Cardiac fibroblast (primary cell): Measurements from ENCODE around the gene ZFP30.

Experiments
- DNase-seq, 2 donors: peaks; one replicate each; pipeline versions ENCODE4 v3.0.0 to v3.0.0-alpha.2; 2010; ENCODE audit warnings: low read depth in 2 of 2
- H3K4me3 ChIP-seq, 2 donors: replicated peaks in 1 of 2; 1 replicate in 1 of 2; 2 replicates in 1 of 2; pipeline ENCODE4 v1.5.1; 2011; ENCODE audit warnings: low read depth in 2 of 2, low read length in 2 of 2, mild to moderate bottlenecking in 2 of 2, moderate library complexity in 1 of 2
- TF ChIP-seq, protein P1 (sequence below): IDR thresholded peaks from one replicate; pipeline ENCODE4 v1.5.1; 2011; ENCODE audit warnings: low read depth, mild to moderate bottlenecking, low read length, inconsistent platforms

ZFP30 gene

DNA sequence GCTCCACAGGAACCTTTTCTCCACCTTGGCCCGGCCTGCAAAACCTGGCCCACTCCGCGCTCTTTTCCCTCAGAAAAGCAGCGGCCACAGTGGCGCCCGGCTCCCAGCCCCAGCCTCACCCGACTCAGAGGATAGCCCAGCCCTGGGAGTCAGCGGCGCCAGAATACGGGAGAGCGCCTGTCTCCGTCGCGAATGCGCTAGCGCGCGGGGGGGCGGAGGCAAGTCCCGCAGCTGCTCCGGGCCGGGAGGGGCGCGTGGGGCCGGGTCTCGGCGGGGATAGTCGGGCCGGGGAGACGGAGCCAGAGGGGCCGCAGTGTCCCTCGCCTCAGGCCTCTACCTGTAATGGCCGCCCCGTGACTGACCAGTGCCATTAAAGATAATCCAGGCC, at the start of gene ZFP30:
ZFP30 (minus strand) TSS at position 165 of the 388 bp plus-strand sequence. CDS start 7,643 bp downstream, outside the sequence.
- TF ChIP-seq, protein P1, sequence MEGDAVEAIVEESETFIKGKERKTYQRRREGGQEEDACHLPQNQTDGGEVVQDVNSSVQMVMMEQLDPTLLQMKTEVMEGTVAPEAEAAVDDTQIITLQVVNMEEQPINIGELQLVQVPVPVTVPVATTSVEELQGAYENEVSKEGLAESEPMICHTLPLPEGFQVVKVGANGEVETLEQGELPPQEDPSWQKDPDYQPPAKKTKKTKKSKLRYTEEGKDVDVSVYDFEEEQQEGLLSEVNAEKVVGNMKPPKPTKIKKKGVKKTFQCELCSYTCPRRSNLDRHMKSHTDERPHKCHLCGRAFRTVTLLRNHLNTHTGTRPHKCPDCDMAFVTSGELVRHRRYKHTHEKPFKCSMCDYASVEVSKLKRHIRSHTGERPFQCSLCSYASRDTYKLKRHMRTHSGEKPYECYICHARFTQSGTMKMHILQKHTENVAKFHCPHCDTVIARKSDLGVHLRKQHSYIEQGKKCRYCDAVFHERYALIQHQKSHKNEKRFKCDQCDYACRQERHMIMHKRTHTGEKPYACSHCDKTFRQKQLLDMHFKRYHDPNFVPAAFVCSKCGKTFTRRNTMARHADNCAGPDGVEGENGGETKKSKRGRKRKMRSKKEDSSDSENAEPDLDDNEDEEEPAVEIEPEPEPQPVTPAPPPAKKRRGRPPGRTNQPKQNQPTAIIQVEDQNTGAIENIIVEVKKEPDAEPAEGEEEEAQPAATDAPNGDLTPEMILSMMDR: no peak
- peak within 1 kb of the TSS; percentile 77 to 83 for H3K4me3 ChIP-seq
- peak; percentile 84 to 90 for DNase-seq

DNA sequence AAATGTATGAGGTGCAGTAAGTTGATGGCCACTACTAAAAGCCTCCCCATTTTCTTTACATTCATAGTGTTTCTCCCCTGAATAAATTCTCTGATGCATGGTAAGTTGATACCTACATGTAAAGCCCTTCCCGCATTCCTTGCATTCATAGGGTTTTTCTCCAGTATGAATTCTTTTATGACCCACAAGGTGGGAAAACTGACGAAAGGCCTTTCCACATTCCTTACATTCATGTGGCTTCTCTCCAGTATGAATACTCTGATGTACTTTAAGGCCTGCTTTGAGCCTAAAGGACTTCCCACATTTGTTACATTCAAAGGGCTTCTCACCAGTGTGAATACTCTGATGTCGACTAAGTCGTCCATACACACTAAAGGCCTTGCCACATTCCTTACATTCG, 43.8 kb upstream of the ZFP30 start:
- TF ChIP-seq, protein P1: no peak
- DNase-seq: peak in 1 of 2 donors; percentile 1
- no peak overlapping the region for H3K4me3 ChIP-seq

DNA sequence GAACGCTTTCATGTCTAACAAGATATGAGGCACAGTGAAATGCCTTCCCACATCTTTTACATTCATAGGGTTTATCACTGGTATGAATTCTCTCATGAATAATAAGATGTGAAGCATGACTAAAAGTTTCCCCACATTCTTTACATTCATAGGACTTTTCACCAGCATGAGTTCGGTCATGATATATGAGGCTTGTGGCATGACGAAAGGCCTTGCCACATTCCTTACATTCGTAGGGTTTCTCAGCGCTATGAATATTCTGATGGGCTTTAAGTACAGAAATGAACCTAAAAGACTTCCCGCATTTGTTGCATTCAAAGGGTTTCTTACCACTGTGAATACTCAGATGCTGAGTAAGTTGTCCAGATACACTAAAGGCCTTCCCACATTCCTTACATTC, 43.0 kb upstream of the ZFP30 start:
- H3K4me3 ChIP-seq: no peak overlapping the region
- DNase-seq: peak in 1 of 2 donors; percentile 5
- TF ChIP-seq, protein P1: no peak

DNA sequence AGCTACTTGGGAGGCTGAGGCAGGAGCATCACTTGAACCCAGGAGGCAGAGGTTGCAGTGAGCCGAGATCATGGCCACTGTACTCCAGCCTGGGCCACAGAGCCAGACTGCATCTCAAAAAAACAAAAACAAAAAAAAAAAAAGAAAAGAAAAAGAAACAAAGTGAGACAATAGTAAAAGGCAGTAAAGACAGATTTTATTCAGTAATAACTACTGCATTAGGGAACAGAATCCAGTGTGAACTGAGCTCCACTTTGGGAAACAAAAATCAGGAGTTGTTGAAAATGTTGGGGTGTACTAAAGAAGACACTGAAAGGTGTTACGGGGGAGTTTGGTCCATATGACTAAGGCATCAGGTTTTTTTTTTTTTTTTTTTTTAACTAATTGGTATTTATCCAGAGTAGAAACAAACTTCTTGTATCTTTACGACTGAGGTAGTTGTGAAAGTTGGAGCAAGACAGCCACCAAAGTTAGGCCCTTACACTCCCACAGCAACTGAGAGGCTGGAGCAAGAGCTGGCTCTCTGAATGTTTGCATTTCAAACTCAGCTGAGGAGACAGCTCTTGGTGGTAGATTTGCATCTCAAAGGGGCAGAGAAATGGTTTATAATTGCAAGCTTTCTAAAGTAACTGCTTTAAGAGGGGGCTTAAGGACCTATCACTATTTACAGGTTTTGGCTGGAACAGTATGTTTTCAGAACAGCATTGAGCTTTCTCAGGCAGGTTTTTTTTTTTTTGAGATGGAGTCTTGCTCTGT, 40.1 kb upstream of the ZFP30 start:
- TF ChIP-seq, protein P1: no peak
- no peak for DNase-seq
- no peak overlapping the region for H3K4me3 ChIP-seq

DNA sequence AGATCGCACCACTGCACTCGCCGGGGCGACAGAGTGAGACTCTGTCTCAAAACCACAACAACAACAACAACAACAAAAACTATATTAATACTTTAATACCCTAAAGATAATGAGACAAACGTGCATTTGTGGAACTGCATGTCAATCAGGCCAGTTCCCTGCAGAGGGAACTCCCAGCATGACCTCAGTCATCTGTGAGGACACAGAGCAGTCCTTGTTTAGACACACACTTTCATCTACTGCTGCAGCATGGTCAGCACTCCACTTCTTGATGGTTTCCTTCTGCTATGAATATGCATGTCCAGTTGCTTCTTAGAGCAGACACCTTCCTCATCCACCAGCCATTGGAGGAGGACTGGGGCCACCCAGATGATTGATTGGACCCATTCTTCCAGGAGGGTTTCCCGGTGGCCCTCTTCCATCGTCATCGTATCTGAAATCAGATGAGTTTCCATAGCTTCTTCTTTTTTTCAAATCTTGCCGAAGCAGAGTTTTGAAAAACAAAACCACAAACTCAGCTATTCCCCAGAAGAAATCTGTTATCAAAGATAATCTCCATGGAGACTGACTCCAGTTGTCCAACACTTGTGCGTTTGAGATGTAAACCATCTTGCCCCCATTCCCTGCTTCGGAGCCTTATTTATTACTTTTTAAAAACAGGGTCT, 37.8 kb upstream of the ZFP30 start:
- no peak for DNase-seq
- TF ChIP-seq, protein P1: no peak
- H3K4me3 ChIP-seq: no peak overlapping the region

DNA sequence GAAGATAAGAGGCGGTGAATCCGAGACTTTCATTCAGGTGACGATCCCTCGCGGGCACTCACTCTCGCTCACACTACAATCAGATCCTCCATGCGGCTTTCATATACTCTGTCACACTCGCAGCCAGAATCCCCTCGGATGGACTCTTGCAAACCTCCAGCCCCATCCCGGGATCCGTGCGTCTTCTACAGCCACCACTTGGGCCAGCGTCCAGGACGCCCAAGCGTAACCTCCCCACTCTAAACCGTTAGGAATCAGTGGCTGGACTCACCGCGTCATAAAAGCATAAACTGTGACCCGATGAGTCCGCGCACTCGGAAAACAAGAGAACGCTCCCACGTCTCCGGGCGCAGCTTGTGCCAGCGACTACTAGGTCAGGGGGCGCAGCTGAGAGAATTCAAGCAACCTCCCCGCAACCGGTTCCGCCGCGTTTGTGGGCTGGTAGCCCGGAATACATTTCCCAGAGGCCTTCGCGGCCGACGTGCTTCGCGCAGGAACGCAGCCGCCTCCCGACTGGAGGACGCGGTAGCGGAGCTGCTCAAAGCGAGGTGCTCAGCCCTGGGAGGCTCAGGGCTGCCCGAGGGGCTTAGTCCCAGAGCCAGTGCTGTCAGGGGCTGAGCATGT, 36.7 kb upstream of the ZFP30 start:
- peak; percentile 86 to 92 for DNase-seq
- H3K4me3 ChIP-seq: peak overlapping the region; percentile 53 to 63
- TF ChIP-seq, protein P1: no peak
